Keratinocyte (primary cell): ENCODE data around the gene LZTFL1. TPM values are rescaled to one million over a fixed set of nuclear protein-coding genes. Genes with fewer than 3 reads are reported as not detected.

Experiments used
- DNase-seq: peaks from one replicate; pipeline ENCODE4 v3.0.0-alpha.2; 2011; ENCODE audit warnings: low read depth, missing footprints, low spot score
- FAIRE-seq: peaks from 2 replicates; lab custom pipeline; 2011; peaks lifted over from hg19 to GRCh38; lab: Jason Lieb, UNC
- H2AFZ ChIP-seq: 2 replicates; pipeline ENCODE4 v1.6.0; 2012; ENCODE audit warnings: low read length, control low read depth, inconsistent platforms; ENCODE audit not compliant: control insufficient read depth
- H3K27ac ChIP-seq: 2 replicates; pipeline ENCODE4 v1.5.1; 2011; ENCODE audit warnings: low read length; ENCODE audit not compliant: control insufficient read depth, insufficient read depth
- H3K27me3 ChIP-seq: 3 replicates; pipeline ENCODE4 v1.6.0; 2011; ENCODE audit warnings: low read length; ENCODE audit not compliant: control insufficient read depth, insufficient read depth; ENCODE audit errors: extremely low read depth
- H3K36me3 ChIP-seq, 2 experiments: 2 replicates in 1 of 2; 3 replicates in 1 of 2; pipeline ENCODE4 v1.5.1; 2011; ENCODE audit warnings: low read length in 2 of 2, mild to moderate bottlenecking in 1 of 2; ENCODE audit not compliant: control insufficient read depth in 2 of 2, insufficient read depth in 2 of 2; ENCODE audit errors: extremely low read depth in 1 of 2
- H3K4me1 ChIP-seq: 3 replicates; pipeline ENCODE4 v1.5.1; 2011; ENCODE audit warnings: low read length; ENCODE audit not compliant: control insufficient read depth, insufficient read depth; ENCODE audit errors: extremely low read depth
- H3K4me2 ChIP-seq: 3 replicates; pipeline ENCODE4 v1.6.0; 2011; ENCODE audit warnings: low read depth, low read length; ENCODE audit not compliant: control insufficient read depth, insufficient read depth; ENCODE audit errors: extremely low read depth
- H3K4me3 ChIP-seq, 3 experiments: fragments of 200-600 bp in 1 of 3; sonication (generic) in 1 of 3; 2 replicates in 2 of 3; 3 replicates in 1 of 3; pipeline ENCODE4 v1.5.1; 2011 to 2016; ENCODE audit warnings: low read length in 3 of 3, mild to moderate bottlenecking in 3 of 3, control low read depth in 2 of 3, inconsistent platforms in 1 of 3, low read depth in 1 of 3, mixed read lengths in 1 of 3, mixed run types in 1 of 3, moderate library complexity in 1 of 3; ENCODE audit not compliant: control insufficient read depth in 2 of 3, insufficient read depth in 2 of 3; ENCODE audit errors: extremely low read depth in 1 of 3
- H3K79me2 ChIP-seq: 2 replicates; pipeline ENCODE4 v1.6.0; 2012; ENCODE audit warnings: low read length; ENCODE audit not compliant: control insufficient read depth, insufficient read depth
- H3K9ac ChIP-seq: 3 replicates; pipeline ENCODE4 v1.6.0; 2011; ENCODE audit warnings: low read length; ENCODE audit not compliant: control insufficient read depth, insufficient read depth; ENCODE audit errors: extremely low read depth
- H3K9me1 ChIP-seq: 3 replicates; pipeline ENCODE4 v1.6.0; 2011; ENCODE audit warnings: low read length; ENCODE audit not compliant: control insufficient read depth, insufficient read depth; ENCODE audit errors: extremely low read depth
- H3K9me3 ChIP-seq: 2 replicates; pipeline ENCODE4 v1.5.1; 2012; ENCODE audit warnings: low read depth, low read length; ENCODE audit not compliant: control insufficient read depth
- H4K20me1 ChIP-seq: 3 replicates; pipeline ENCODE4 v1.6.0; 2011; ENCODE audit warnings: low read length; ENCODE audit not compliant: control insufficient read depth, insufficient read depth; ENCODE audit errors: extremely low read depth
- EZH2 ChIP-seq: IDR thresholded peaks from one replicate; pipeline ENCODE4 v1.6.1; 2012; ENCODE audit warnings: inconsistent platforms, mild to moderate bottlenecking, low read length, moderate library complexity
- dilution Hi-C: fragments of 300-500 bp; cut with MboI; formaldehyde crosslinking; loops from one replicate; pipeline ENCODE4 v1.7.0; 2020; ENCODE audit warnings: low sequenced_read_pairs; ENCODE audit not compliant: extremely low pct_ligation_motif_present
- polyA plus RNA-seq, 5 experiments: library from polyadenylated mRNA; depleted of rRNA in 3 of 5; stranded (reverse) in 3 of 5; stranded (forward) in 1 of 5; unstranded in 1 of 5; fragments of >200 nt; gene quantifications; 1 replicate in 1 of 5; 2 replicates in 3 of 5; 3 replicates in 1 of 5; pipeline versions ENCODE4 v1.2.1 to v1.2.3, GENCODE V29; 2011 to 2012; ENCODE audit warnings: missing spikeins in 2 of 5, low read depth in 1 of 5, low replicate concordance in 1 of 5
- TF ChIP-seq, protein P1 (sequence below), 3 experiments: IDR thresholded peaks in 1 of 3; conservative IDR thresholded peaks in 1 of 3; optimal IDR thresholded peaks in 1 of 3; 2 replicates in 2 of 3; 3 replicates in 1 of 3; pipeline versions ENCODE3 to v1.5.1; 2011; ENCODE audit warnings: low read length in 3 of 3, mild to moderate bottlenecking in 3 of 3, moderate library complexity in 2 of 3, control low read depth in 1 of 3, inconsistent platforms in 1 of 3; ENCODE audit not compliant: insufficient read depth in 2 of 3; ENCODE audit errors: extremely low read depth in 1 of 3

LZTFL1 gene
- polyA plus RNA-seq, 1 donor (not counting 4 experiments of a cell fraction or from before 2014, with no cell fraction given): 17.9 TPM

DNA sequence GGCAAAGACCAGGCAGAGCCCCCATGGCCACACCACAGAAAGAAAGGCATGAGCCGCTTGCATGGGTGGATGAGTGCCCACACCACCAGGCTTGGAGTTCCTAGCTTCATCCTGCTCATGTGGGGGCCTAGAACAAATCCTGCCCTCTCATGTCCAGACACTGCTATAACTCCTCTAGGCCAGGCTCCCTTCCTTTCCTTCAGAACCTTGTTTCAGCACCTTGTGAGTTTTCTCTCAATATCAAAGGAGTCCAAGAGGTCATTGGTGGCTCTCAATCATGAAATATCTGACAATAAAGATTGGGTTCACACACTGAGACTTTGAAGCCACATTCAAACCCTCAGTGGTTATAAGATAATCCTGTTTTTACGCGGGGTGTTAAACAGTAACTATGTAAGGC, 58.3 kb downstream of the LZTFL1 start:
- Histone ChIP-seq H3K9ac (no peak overlapping the region), H3K9me3 (no peaks in the 10 kb centered on the region), H3K9me1 (no peaks in the 10 kb centered on the region), H3K36me3 (no peaks in the 10 kb centered on the region), H2AFZ (no peak overlapping the region), H3K4me2 (no peak overlapping the region), H3K79me2 (no peaks in the 10 kb centered on the region), H4K20me1 (no peaks in the 10 kb centered on the region), H3K27me3 (peaks cover 12% of the 10 kb centered on the region), H3K4me3 (no peak overlapping the region), H3K27ac (no peak overlapping the region), H3K4me1 (no peaks in the 10 kb centered on the region)
- no peak for FAIRE-seq
- dilution Hi-C loops: no loop called here
- TF ChIP-seq, protein P1, sequence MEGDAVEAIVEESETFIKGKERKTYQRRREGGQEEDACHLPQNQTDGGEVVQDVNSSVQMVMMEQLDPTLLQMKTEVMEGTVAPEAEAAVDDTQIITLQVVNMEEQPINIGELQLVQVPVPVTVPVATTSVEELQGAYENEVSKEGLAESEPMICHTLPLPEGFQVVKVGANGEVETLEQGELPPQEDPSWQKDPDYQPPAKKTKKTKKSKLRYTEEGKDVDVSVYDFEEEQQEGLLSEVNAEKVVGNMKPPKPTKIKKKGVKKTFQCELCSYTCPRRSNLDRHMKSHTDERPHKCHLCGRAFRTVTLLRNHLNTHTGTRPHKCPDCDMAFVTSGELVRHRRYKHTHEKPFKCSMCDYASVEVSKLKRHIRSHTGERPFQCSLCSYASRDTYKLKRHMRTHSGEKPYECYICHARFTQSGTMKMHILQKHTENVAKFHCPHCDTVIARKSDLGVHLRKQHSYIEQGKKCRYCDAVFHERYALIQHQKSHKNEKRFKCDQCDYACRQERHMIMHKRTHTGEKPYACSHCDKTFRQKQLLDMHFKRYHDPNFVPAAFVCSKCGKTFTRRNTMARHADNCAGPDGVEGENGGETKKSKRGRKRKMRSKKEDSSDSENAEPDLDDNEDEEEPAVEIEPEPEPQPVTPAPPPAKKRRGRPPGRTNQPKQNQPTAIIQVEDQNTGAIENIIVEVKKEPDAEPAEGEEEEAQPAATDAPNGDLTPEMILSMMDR (optimal IDR thresholded peaks at IDR 0.05 in 1 of 3, IDR thresholded peaks at IDR 0.05 in 1 of 3, conservative IDR thresholded peaks at IDR 0.05 in 1 of 3; ENCODE audit: extremely low read depth in 1 of 3, insufficient read depth in 2 of 3, low read length in 3 of 3): no peak
- no peak for DNase-seq

DNA sequence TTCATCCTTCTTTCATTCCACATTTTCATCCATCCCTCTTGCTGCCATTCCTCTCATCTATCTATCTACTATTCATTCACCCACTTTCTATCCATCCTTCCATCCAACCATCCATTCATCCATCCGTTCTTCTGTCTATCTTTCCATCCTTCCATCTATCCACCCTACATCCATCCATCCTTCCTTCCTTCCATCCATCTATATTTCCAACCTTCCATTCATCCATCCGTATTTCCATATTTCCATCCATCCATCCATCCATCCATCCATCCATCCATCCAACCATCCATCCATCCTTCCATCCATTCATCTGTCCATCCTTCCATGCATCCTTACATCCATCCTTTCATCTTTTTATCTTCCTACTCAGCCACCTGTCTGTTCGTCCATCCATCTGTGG, 59.5 kb downstream of the LZTFL1 start:
- peaks cover 16% of the 10 kb centered on the region for H3K27me3 ChIP-seq
- no peak overlapping the region for H3K4me3 ChIP-seq
- no peaks in the 10 kb centered on the region for H3K9me1 ChIP-seq
- H2AFZ ChIP-seq: no peak overlapping the region
- no peaks in the 10 kb centered on the region for H4K20me1 ChIP-seq
- H3K9ac ChIP-seq: no peak overlapping the region
- FAIRE-seq (no peak), DNase-seq (no peak)
- H3K36me3 ChIP-seq: no peaks in the 10 kb centered on the region
- no peaks in the 10 kb centered on the region for H3K9me3 ChIP-seq
- H3K4me1 ChIP-seq: no peaks in the 10 kb centered on the region
- H3K27ac ChIP-seq: no peak overlapping the region
- TF ChIP-seq, protein P1 (optimal IDR thresholded peaks at IDR 0.05 in 1 of 3, IDR thresholded peaks at IDR 0.05 in 1 of 3, conservative IDR thresholded peaks at IDR 0.05 in 1 of 3; ENCODE audit: extremely low read depth in 1 of 3, insufficient read depth in 2 of 3, low read length in 3 of 3): no peak
- TF ChIP-seq EZH2: no peak
- dilution Hi-C loops: no loop called here
- H3K79me2 ChIP-seq: no peaks in the 10 kb centered on the region
- no peak overlapping the region for H3K4me2 ChIP-seq
